Measurements from ENCODE around the gene C2CD2.
"Not testable (repeated sequence)": the region's sequence is repeated elsewhere in the genome, so short reads cannot be mapped to it uniquely, and the experiment has no call there.

Gene C2CD2

DNA sequence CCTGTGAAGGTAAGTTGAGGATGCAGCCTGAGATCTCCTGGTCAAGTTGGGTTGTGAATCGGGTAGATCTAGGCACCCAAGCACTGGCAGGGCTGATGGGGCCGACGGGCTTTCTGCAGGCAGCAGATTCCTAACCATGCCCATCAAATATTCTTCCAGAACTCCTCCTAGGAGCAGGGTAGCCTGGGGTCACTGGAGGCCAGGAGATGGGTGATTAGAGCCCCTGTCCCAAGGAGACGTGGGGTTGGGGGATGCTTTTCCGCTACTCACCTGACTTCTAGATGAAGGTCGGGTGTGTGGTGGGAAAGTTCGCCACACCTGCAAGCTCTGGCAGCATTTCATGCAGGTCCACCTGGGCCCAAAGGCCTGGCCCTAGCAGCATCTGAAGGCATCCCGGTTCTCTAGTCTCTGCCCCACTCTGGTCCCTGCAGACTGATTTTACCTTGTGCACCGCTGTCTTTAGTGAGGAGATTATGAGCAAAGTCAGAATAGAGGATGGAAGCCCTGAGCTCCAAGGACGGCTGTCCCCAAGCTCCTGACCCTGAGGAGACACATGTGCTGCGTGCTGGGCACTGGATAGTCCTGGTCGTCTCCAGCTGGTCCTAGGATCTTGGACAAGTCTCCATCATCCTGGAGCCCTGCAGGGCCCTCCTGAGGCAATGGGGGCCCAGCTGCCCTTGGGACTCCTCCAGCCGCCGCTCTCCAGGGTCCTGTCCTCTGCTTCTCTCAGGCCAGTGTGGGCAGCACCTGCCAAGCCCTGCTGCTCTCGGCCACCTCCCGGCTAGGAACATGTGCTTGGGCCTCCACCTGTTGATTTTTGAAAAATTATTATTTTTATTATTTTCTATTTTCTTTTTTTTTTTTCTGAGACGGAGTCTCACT, 21.8 kb upstream of the C2CD2 start:
- DNase-seq (ENCODE audit: low spot score) = no peak

DNA sequence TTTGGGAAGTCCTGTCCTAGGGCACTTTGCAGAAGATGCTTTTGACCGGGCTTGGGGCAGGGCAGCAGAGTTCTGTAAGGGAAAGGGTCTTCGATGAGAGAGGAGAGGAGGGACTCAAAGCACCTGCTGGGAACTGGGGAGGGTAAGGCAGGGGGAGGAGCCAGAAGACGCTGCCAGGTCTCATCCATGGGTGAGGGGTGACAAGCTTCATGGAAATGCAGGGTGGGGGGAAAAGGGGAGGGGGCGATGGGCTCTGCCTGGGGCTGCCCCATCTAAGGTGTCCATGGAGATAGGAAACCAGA, 20.9 kb upstream of the C2CD2 start:
- no peak for DNase-seq (ENCODE audit: low spot score)

DNA sequence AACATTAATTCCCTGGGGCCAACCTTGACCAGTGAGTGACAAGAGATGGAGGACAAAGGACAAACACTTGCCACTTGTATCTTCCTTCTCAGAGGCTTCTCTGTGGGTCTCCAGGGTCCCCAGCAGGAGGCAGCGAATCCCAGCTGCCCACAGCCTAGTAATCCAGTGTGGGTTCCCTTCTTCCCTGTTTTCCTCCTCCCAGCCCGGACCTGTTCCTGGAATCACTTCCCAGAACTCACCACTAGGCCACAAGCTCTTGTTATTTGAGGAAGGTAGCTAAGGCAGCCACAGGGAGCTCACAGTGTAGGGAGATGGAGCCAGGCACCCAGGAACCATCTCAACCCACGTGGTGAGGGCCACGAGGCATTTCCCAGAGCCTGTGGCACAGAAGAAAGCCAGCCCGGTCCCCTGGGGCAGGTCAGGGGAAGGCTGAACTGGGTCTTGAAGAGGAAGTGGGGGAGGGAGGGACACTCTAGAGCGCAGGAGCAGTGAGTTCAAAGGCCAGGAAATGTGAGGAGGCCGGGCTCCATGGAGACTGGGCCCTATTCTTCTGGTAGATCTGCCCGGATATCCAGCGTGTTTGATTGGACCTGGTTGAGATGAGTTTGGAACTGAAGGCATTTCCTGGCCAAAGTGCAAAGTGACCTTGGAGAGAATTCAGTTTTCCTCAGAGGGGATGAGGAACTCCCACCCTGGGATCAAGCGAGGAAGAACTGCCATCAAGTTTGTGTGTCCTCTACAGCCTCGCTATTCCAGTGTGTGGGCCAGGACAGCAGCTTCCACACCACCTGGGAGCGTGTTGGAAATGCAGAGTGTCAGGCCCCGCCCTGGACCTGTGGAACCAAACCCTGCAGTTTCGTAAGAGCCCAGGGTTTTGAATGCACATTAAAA, 20.3 kb upstream of the C2CD2 start:
- no peak for DNase-seq (ENCODE audit: low spot score)

DNA sequence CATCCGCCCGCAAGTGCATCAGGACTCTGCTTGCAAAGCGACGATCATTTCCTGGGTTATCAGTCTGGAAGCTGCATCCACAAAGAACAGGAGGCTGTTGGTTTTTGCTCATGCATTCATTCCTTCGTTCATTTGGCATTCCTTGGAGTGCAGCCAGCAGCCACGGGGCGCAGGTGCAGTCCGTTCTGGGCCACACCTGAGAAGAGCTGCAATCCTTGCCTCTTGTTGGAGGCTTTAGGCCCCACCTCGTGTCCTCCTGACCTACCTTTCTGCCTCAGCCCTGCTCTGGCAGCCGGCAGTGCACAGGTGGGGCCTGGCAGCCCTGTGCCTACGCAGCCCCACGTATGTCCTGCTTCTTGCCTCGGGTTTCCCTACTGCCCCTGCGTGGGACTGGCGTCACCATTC, 19.6 kb upstream of the C2CD2 start:
- no peak for DNase-seq (ENCODE audit: low spot score)

DNA sequence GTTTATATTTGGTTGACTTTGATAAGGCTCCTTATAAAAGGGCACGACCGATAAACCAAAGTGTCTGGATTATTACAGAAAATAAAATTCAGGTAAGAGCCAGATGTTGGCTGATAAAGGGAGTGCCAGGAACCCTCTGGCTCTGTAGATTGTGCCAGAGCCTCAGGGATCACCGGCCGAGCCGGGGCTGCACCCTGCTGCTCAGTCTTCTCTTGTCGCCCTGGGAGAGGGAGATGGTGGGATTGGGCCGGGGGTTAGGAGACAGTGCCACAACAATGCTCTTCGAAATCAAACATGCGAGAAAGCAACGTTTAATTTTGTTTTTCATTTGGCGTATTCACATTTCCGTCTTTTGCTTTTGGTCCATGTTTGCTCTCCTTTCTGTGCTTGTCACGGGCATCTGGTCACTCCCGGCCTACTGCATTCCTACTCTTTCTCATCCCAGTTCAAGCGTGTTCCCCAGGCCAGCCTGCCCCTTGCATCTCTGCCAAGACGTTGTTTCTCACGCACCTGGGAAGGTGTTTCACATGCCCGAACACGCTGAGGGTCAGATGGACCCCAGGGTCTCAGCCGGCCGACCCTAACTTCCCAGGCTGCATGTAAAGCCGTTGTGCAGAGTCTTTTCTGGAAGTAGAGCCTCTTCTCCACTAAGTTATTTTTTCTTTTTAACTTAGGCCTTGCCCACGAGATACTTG, 18.8 kb upstream of the C2CD2 start:
- DNase-seq (ENCODE audit: low spot score) = no peak

DNA sequence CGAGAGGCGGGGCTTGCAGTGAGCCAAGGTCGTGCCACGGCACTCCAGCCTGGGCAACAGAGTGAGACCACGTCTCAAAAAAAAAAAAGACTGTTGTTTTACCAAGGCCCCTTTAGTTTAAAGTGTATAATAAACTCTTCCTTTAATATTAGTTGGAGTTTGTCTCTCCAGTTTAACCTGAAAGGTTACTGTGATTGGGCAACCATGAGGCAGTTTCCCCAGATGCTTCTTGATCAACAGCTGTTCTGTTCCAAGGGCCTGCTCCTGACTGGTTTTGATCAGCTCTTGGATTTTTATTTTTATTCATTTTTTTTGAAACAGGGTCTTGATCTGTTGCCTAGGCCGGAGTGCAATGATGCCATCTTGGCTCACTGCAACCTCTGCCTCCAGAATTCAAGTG, 18.1 kb upstream of the C2CD2 start:
- no peak for DNase-seq (ENCODE audit: low spot score)

DNA sequence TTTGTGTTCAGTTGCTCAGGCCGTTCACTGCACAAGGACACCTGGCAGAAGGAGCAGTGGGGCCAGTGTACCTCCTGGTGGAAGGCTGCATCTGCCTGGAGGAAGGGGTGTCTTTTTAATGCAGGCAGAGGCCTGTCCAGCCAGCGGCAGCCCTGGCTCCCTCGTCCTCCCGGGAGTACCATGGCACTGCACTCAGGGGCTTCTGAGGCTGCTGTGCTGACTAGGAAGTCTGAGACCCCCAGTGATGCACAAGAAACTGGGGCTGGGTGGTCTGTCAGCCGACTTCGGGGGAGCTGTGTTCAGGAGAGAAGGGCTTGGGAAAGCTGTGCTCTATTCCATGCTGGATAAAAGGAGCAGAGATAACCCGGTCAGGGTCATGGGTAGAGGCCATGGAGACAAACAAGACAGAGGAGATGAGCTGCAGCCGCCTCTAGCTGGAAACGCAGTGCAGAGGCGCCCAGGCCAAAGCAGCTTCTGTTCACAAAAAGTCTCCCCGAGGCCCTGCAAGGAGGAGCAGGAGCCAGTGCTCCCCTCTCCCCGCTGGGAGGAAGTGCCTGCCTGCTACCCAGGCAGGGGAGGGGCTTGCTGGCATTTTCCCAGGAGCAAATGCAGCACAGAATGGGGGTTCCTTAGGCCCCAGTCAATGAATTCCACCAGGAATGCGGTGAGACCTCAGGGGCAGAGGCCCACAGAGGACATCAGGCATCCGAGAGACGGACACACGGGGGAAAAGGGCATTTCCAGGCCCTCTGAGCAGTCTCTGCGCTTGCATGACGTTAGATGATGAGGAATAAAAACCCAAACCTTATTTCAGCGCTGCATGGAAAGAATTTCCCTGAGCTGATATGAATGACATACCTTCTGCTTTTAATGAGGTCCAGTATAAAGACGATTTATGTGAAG, 17.2 kb upstream of the C2CD2 start:
- no peak for DNase-seq (ENCODE audit: low spot score)

DNA sequence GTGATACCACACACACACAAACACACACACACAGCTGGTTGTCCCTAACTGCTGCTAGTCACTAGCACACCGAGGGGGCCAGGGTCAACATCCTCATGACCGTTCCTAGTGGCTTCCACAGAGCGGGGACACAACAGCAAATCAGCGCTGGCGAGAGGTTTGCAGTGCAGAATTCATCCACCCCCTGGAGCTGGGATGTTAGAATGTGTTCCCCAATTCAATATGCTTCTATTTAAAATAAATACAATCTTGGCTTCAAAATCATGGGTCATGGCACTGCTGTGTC, 16.2 kb upstream of the C2CD2 start:
- no peak for DNase-seq (ENCODE audit: low spot score)

DNA sequence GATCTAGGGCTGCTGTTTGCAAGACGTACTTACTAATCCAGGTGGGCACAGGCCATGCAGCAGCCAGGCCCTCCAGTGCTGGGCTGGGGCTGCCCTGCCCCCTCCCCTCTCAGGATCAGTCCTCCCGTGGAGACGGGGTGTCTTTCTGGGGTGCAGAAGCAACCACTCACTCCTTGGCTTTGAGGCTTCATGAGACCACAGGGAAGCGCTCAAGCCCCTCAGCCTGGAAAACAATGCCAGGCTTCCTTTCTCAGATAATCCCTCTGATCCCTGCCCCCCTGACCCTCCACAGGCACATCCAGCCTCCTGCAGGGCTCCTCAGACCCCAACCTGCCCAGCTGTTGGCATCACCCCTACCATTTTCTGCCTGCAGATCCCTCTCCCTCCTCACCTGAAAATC, 13.9 kb upstream of the C2CD2 start:
- no peak for DNase-seq (ENCODE audit: low spot score)

DNA sequence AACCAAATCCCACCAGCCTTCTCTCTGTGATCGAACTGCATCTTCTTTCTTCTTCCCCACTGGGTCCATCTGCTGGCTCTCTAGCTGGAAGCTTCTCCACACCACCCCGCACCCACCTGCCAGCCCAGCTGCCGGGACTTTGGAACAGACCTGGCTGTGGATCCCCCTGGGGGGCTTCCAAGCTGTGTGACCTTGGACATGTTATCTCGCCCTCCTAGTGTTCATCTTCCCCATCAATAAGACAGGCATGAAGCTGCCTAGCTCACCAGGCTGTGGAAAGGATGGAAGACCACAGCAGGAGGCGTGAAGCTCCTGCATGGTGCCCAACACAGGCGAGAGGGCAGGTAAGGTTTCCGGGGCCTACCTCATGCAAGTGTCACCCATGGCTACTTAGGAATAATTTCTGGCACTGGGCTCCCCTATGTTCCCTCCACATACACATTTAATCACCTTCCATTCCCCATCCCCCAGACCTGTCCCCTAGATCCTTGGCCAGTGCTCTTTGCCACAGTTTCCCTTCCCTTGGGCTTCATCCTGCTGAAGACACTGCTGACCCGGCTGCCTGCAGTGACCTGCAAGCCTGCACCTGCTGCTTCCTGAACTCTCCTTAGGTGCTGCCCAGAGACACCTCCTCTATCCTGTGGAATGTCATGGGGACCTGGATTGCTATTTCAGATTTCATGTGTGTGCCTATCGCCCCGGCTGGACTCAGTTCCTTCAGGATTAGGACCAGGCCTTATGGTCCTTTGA, 13.2 kb upstream of the C2CD2 start:
- no peak for DNase-seq (ENCODE audit: low spot score)

DNA sequence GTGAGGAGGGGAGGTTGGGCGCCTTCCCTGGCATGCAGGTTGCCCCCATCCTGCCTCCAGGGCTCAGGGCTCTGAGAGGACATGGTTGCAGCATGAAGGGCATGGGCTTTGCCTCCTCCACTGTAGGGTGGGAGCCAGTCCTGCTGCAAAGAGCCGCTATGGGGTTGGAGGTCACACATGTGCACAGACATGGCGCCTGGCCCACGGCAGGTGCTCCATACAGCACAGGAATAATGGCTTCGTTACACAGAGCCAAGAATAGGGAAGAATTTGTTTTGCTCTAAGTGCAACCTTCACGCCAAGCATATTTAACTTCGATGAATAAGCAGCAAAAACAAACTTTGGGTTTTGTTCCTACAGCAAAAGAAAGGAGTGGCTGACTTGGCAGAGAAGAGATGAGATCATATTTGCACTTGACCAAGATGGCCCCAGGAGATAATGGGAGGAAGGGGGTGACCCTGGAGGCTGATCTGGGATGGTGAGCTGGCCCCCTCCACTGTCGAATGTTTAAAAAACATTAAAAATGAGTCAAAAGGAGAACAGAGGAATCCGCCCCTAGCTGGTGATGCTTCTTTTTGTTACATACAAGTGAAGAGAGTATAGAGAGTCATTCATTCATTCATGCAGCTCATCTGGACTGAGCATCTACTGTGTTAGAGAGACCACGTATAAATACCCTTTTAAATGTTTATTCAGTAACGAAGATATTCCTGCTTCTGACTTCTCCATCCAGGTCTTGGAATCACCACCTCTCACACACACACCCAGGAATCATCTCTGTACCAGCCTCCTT, 12.4 kb upstream of the C2CD2 start:
- DNase-seq (ENCODE audit: low spot score) = no peak

DNA sequence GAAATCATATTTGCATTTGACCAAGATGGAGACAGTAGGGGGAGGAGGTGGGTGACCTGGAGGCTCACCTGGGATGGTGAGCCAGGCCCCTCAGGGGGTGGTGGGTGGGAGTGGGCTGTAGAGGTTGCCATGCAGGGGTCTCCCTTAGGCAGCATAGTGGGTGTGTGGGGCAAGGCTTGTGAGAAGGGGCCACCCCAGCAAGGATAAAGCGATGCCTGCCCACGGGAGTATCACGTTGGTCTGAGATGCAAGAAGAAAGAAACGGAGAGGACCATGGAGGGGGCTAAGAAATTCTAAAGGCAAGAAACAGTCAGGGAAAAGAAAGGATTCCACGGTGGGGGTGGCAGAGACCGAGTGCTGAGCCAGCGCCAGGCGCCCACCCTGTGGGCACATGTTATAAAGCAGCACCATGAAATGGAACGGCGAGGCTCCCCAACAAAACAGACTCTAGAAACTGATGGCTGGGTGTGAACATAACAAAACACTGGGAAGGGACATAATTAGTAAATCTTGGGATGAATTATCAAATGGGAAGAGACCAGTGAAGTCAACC, 11.7 kb upstream of the C2CD2 start:
- DNase-seq (ENCODE audit: low spot score) = no peak

DNA sequence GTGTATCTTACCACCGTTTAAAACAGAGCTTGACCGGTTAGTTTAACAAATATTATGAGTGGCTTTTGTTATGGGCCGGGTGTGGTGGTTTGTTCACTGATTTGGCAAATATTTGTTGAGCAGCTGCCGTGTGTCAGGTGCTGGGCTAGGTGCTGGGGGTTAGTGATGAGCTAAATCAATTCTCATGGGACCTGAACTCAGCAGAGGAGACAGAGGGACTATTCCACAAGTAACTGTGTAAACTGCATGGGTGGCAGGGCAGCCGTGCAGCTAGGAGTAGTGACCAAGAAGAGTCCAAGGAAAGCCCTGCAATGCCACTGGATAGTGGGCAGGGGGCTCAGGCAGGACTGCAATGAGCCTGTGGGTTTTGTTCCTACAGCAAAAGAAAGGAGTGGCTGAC, 11.2 kb upstream of the C2CD2 start:
- no peak for DNase-seq (ENCODE audit: low spot score)

DNA sequence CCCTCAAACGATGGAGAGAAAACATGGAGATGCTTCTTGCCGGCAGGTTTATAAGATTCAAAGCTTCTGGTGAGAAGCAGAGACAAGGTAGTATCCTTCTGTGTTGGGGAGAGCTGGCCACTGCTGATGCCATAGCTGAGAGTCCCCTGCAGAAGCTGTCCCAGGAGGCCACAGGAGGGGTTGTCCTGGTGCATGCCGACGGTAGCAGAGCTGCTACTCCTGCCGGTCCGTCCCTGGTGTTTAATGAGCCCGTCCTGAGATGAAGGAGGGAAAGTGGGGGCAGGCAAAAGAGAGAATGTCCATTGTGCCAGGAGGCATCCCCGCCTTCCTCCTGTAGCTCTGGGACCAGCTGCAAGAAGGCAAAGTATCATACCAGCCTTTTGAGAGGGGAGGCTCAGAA, 10.4 kb upstream of the C2CD2 start:
- DNase-seq (ENCODE audit: low spot score) = no peak

DNA sequence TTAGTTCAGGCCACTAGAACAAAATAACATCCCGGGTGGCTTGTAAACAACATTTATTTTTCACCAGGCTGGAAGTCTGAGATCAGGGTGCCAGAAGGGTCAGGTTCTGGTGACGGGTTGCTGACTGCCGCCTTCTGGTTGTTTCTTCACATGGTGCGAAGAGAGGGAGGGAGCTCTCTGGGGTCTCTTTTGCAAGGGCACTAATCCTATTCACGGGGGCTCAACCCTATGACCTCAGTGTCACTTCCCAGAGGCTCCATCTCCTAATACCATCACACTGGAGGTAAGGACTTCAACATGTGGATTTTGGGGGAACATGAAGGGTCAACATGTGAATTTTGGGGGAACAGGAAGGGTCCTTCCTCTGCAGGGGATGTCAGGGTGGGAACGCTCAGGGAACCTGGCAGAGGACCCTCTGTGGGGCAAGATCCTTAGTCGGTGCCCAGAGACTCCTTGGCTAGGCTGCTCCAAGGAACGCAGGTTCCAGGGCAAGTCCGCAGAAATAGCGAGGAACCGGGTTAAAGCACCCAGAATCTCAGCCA, 8.7 kb upstream of the C2CD2 start:
- DNase-seq (ENCODE audit: low spot score) = no peak

DNA sequence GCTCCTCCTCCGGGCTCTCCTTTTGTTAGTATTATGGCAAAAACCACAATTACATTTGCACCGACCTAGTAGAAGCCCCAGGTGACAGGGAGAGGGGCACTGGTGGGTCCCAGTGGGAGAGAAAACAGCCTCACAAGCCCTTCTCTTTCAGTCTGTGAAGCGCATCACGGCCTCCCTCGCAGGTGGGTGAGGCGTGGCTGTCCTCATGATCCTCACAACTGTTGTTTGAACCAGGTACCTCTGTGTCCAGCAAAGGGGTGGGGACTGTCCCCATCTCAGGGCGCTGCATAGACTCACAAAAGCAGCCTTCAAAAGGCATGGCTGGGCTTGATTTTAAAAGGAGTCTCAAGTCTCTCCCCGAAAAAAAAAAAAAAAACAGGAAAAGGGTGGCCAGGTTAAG, 7.9 kb upstream of the C2CD2 start:
- DNase-seq (ENCODE audit: low spot score) = no peak

DNA sequence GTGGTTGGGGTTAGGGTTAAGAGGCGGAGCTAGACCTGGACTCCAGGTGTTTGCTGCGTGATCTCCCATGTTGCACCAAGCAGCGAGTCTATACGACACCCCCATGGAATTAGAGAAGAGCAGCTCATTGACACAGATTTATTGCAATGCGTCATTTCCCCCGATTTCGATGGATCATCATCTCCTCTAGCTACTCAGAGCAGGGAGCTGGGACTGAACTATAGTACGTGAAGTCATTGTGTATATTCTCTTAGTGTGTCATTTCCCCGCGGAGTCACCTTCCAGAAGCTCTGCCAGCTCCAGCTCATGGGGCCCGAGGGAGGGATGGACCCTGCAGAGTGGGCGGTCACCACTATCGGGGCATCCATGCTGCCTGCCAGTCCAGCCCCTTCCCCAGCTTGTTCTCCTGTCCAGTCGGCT, 7.5 kb upstream of the C2CD2 start:
- no peak for DNase-seq (ENCODE audit: low spot score)

DNA sequence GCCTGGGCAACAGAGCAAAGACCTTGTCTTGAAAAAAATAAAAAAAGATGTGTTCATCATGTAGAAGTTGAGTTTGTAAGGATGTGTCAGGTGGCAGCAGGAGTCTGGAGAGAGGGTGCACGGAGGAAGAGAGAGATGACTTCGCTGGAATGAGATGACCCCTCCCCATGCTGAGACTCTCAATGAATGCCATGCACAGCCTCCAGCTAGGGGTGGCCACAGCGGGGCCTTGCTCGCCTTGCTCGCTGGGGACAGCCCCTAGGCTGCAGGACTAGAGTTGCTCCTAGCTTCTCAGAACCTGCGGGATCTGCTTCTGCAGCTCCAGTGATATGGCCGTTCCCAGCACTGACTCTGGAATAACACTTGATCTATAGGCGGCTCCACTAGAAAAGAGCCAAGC, 6.6 kb upstream of the C2CD2 start:
- DNase-seq (ENCODE audit: low spot score) = no peak

DNA sequence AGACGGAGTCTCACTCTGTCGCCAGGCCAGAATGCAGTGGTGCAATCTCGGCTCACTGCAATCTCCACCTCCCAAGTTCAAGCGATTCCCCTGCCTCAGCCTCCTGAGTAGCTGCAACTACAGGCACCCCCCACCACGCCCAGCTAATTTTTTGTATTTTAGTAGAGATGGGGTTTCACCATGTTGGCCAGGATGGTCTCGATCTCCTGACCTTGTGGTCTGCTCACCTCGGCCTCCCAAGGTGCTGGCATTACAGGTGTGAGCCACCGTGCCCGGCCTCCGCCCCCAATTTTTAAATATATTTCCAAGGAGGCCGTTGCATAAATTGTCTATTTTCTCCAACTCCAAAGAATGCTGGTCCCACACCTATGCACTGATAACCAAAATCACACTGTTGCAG, 5.9 kb upstream of the C2CD2 start:
- DNase-seq (ENCODE audit: low spot score) = not testable (repeated sequence)

All from AG08396 (cell line).